HG03025 (cell line): ENCODE data around the gene CEP131.

ENCODE experiments used
- ATAC-seq: cut with Tn5 transposase; IDR thresholded peaks from one replicate; pipeline ENCODE4 v1.9.1; 2021; ENCODE audit warnings: mild to moderate bottlenecking, moderate library complexity; ENCODE audit not compliant: unreplicated experiment, low FRiP score

CEP131 gene

GRCh38 chr17:81171941-81172340 lies 50.8 kb downstream of the CEP131 start:
- ATAC-seq, result no peak

DNA sequence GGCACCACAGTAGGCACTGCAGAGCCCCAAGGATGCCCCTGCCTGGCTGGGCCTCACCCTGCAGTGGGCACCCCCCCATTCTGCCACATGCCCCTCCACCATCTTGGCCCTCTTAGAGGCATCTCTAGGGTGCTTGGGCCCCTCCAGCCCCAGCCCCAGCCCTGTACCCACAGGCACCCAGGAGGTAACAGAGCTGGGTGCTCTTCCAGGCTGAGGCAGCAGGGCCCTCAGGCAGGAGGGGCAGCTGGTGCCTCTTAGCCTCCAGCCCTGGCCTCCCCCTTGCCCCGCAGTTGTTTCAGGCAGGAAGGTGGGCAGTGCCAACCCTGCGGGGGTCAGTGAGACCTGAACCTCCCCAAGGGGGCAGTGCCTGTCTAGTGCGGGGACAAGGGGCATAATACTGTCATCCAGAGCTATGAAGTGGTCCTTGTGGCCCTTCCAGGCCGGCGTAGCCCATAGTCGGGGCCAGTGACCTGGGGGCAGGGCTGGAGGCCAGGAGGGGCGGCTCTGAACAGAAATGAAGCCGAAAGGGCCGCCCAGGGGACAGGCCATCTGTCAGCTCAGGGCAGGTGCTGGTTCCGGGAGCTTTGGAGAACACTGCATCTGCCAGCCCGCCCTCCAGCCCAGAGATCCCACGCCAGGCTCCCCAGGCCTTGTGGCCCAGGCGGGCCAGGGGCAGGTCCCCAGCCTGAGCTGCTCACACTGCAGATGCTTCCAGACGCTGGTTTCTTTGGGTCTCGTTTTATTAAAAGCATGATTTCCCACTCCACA lies 51.9 kb downstream of the CEP131 start:
- ATAC-seq, result no peak

DNA sequence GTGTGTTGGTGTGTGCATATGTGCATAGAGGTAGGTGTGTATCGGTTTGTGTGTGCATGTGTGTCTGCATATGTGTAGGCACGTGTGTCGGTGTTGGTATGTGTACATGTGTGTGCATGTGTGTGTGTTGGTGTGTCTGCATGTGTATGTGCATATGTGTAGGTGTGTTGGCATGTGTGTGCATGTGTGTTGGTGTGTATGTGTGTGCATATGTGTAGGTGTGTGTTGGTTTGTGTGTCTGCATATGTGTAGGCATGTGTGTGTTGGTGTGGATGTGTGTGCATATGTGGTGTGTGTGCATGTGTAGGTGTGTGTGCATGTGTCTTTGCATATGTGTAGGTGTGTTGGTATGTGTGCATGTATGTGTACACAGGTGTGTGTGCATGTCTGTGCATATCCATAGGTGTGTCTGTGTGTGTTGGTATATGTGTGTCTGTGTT lies 52.9 kb downstream of the CEP131 start:
- no peak for ATAC-seq

DNA sequence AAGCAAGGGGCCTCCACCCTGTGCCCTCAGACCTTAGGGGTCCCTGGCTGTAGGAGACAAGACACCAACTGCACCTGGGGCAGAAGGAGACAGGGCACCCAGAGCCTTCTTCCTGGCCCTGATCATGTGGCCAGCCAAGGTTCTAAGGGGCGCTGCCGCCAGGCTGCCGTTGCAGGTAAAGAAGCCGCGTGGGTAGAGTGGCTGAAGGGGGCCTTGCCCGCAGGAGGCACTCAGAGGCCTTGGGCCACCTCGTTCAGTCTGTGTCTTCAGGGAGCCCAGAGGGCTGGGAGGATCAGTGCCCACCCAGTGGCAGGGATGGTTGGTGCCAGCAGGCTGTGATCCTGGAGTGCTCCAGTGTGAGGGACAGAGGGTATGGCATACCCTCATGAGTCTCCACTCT lies 55.1 kb downstream of the CEP131 start:
- ATAC-seq, result no peak

DNA sequence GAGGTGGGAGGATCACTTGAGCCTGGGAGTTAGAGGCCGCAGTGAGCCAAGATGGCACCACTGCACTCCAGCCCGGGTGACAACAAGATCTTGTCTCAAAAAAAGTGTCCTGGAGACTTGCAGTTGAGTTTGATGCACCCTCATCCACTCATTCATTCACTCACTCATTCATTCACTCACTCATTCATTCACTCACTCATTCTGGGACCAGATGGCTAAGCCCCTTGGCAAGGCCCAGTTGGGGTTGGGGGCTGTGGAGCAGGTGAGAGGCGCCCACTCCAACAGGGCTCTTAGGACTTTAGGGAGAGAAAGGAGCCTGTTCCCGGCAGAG lies 55.6 kb downstream of the CEP131 start:
- ATAC-seq, result no peak

DNA sequence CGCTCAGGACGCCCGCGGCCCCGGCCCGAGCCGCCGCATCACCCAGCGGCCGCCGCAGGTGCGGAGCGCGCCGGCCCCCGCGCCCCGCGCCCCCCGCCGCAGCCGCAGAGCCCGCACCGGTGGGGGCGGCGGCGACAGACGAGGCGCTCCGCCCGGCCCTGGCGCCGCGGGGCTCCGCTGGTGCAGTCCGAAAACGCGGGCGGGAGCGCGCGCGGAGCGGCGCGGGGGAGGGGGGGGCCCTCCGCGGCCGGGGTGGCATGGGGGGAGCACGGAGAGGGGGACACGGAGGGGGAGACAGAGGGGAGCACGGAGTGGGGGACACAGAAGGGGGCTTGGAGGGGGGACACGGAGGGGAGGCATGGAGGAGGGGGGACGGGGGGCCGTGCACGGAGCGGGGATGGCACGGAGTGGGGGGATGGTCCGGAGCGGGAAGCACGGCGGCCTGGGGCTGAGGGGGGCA lies 56.7 kb downstream of the CEP131 start, which contains the start of gene AATK:
TSS of gene AATK (minus strand) at position 189 of the 460 bp plus-strand sequence. CDS start 229 bp downstream, outside the sequence.
- no peak for ATAC-seq

- no peak for ATAC-seq
Observed at GRCh38 chr17:81165246-81166032, 57.3 kb downstream of the CEP131 start, which contains the start of gene PVALEF. TSS of gene PVALEF (plus strand) at chr17:81165507. CDS start at chr17:81181227, 15,720 bp downstream.

GRCh38 chr17:81164371-81165245 lies 58.2 kb downstream of the CEP131 start:
- no peak for ATAC-seq

DNA sequence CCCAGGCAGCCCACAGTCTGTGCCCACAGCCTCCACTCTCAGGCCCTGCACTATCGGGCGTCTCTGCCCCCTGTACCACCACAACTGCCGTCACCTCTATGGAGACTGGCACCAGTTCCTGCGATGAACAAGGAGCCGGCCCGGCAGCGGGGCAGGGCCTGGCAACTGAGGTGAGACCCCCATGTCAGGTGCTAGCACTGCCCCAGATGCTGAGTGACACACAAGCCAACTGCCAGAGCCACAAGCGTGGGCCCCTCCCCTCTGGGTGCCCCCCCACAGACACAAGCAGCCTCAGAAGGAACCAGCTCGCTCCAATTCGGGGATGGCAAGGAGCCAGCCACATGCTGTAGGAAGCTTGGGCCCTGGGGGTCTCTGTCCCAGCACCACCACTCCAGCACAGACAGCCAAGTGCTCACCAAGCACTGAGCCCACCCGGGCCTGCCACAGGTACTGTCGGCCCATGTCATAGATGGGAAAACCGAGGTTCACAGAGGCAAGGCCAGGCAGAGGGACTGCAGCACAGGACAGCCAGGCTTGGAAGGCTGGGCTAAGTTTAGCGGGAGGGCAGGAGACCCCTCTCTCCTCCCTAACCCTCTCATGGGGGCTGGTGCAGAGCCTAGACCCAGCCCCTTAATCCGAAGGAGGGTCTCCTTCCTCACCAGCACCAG lies 58.9 kb downstream of the CEP131 start:
- no peak for ATAC-seq

GRCh38 chr17:81163051-81163695 lies 59.6 kb downstream of the CEP131 start:
- ATAC-seq, result no peak

GRCh38 chr17:81162491-81162890 lies 60.3 kb downstream of the CEP131 start:
- ATAC-seq, result no peak

GRCh38 chr17:81161972-81162371 lies 60.8 kb downstream of the CEP131 start:
- ATAC-seq, result no peak

GRCh38 chr17:81161536-81161935 lies 61.2 kb downstream of the CEP131 start:
- no peak for ATAC-seq

DNA sequence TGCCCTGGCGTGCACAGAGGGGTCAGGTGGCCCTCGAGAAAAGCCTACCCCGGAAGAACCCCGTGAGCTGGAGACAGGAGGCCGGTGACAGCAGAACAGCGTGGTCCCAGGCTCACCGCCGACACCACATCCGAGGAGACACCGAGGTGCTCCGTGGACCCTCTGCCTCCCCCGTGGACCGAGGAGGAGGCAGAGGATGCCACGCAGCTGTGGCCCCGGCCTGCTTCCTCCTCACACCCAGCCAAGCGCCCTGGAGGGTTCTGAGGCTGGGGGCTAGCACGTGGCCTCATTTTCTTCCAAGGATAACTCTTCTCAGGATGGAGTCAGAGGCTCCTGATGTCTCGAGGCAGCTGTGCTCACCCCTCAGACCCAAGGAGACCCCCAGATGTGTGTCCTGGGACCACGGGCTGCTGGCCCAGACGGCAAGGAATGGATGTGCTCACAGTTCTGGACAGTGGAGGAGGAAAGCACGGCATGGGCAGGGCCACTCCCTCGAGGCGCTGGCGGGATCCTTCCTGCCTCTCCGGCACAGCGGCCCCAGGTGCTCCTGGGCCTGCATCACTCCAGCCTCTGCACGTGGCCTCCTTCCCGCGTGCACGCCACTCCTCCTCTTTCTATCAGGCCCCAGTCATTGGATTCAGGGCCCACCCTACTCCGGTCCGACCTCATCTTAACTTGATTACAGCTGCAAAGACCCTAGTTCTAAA lies 61.9 kb downstream of the CEP131 start:
- no peak for ATAC-seq

DNA sequence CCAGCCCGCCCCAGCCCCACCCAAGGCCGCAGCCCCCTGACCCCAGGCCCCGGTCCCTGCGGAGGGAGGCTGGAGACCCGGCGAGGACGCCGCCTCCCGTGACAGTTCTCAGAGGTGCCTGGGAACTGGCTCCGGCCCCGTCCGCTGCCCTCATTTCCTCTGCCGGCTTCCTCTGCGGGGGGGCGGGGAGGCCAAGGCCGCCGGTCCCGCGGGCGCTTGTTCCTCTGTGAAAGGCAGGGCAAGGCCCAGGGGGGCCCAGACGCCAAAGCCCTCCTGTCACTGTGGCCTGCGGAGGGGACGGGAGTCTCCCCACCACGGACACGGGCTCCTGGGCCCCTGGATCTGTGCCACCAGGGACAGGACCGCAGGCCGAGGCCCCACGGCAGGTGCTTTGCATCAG lies 62.5 kb downstream of the CEP131 start:
- ATAC-seq, result no peak

- ATAC-seq, result no peak
Observed at GRCh38 chr17:81159611-81160265, 63.0 kb downstream of the CEP131 start.

DNA sequence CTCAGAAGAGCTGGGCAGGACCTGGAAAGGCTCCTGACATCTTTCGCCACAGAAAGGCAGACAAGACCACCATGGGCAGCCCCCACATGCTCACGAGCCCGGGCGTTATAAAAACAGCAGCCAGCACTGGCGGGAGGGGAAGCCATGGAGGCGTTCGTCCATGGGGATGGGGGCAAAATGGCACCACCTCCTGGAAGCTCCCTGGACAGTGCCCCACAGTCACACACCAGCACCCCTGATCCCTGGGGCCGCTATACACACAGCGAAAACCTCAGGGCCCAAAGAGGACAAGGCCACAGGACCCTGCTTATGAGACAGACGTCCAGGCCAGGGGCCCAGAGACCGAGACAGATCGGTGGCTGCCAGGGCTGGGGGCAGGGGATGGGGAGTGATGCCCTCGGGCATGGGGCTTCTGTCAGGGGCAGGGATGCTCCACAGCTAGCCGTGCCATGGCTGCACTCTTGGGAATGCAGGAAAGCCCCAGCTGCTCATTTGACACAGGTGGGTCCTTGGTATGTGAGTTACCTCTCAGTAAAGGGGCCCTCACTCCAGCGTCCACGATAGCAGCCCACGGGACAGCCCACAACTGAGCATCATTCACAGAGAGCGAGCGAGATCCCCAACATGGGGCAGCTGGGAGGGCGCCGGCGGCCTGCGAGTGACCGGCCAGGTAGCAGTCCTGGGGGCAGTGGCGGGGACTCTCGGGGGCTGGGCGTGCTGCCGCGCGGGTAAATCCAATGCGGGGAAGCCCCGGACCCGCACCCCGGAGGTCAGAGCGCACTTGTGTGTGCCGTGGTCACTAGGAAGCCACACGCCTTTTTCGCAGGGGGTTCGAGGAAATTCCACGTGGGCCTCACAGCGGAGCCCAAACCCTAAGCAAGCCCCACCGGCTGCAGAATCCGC lies 63.8 kb downstream of the CEP131 start:
- ATAC-seq, result no peak
